AG09309 (cell line): Measurements from ENCODE around the gene TRPV4.

Experiments
- DNase-seq: peaks from one replicate; pipeline ENCODE4 v3.0.0-alpha.2; 2010; ENCODE audit warnings: low read depth
- H3K4me3 ChIP-seq: 2 replicates; pipeline ENCODE4 v1.5.1; 2011; ENCODE audit warnings: mild to moderate bottlenecking, low read depth, low read length, moderate library complexity; ENCODE audit not compliant: control insufficient read depth
- TF ChIP-seq, protein P1 (sequence below): IDR thresholded peaks from 2 replicates; pipeline ENCODE4 v1.5.1; 2011; ENCODE audit warnings: mild to moderate bottlenecking, low read depth, low read length, inconsistent platforms; ENCODE audit not compliant: insufficient read depth, control insufficient read depth; ENCODE audit errors: missing control alignments

TRPV4 gene

DNA sequence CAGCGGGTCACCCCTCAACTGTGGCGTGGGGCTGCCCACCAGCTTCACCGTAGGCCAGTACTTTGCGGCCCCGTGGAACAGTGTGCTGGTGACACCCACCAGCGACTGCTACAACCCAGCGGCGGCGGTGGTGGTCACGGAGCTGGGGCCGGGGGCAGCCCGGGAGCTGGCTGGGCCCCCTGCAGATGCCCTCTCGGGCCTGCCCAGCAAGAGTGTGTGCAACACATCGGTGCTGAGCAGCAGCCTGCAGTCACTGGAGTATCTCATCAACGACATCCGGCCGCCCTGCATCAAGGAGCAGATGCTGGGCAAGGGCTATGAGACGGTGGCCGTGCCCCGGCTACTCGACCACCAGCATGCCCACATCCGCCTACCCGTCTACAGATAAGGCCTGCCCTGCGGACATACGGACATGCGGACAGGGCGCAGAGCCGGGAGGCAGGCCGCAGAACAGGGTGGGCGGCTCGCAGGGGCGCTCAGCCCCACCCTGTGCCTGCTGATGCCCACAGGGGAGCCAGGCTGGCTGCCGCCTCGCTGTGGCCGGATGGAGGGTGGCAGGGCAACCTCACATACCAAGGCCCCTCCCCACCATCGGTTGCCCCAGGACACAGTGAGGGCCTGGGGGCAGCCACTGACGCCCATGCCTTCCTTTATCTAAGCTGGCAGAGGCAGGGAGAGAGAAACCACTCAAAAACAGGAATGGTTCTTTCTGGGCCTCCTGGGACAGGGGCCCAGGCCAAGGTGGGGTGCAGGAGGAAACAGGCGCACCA, 64.1 kb downstream of the TRPV4 start:
- H3K4me3 ChIP-seq = no peak overlapping the region
- no peak for DNase-seq
- TF ChIP-seq, protein P1, sequence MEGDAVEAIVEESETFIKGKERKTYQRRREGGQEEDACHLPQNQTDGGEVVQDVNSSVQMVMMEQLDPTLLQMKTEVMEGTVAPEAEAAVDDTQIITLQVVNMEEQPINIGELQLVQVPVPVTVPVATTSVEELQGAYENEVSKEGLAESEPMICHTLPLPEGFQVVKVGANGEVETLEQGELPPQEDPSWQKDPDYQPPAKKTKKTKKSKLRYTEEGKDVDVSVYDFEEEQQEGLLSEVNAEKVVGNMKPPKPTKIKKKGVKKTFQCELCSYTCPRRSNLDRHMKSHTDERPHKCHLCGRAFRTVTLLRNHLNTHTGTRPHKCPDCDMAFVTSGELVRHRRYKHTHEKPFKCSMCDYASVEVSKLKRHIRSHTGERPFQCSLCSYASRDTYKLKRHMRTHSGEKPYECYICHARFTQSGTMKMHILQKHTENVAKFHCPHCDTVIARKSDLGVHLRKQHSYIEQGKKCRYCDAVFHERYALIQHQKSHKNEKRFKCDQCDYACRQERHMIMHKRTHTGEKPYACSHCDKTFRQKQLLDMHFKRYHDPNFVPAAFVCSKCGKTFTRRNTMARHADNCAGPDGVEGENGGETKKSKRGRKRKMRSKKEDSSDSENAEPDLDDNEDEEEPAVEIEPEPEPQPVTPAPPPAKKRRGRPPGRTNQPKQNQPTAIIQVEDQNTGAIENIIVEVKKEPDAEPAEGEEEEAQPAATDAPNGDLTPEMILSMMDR = no peak

DNA sequence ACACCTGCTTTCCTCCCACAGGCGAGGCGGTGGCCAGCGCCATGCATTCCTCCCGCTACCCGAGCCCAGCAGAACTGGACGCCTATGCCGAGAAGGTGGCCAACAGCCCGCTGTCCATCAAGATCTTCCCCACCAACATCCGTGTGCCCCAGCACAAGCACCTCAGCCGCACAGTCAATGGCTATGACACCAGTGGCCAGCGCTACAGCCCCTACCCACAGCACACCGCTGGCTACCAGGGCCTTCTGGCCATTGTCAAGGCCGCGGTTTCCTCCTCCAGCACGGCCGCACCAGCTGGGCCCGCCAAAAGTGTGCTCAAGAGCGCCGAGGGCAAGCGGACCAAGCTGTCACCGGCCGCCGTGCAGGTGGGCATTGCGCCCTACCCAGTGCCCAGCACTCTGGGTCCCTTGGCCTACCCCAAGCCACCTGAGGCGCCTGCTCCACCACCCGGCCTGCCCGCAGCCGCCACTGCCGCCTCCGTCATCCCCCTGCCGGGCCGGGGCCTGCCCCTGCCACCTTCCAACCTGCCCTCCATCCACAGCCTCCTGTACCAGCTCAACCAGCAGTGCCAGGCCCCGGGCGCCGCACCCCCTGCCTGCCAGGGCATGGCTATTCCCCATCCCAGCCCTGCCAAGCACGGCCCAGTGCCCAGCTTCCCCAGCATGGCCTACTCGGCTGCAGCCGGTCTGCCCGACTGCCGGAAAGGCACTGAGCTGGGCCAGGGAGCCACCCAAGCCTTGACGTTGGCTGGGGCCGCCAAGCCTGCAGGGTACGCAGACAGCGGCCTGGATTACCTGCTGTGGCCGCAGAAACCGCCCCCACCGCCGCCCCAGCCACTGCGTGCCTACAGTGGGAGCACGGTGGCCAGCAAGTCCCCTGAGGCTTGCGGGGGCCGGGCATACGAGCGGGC, 65.0 kb downstream of the TRPV4 start:
- no peak for DNase-seq
- TF ChIP-seq, protein P1 = no peak
- no peak overlapping the region for H3K4me3 ChIP-seq

DNA sequence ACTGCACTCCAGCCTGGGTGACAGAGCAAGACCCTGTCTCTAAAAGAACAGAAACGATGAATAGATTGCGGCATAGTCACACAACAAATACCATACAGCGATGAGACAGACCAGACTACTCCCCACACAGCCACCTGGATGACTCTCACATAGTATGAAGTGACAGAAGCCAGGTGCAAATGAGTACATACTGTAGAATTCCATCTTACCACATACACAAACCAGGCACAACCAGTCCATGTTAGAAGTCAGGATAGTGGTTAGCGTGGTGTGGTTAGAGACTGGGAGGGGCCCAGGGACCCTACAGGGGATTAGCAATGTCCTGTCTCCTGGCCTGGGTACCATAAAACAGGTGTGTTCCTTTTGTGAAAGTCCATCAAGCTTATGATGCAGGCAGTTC, 65.7 kb downstream of the TRPV4 start:
- no peak for DNase-seq
- TF ChIP-seq, protein P1 = no peak
- no peak overlapping the region for H3K4me3 ChIP-seq

DNA sequence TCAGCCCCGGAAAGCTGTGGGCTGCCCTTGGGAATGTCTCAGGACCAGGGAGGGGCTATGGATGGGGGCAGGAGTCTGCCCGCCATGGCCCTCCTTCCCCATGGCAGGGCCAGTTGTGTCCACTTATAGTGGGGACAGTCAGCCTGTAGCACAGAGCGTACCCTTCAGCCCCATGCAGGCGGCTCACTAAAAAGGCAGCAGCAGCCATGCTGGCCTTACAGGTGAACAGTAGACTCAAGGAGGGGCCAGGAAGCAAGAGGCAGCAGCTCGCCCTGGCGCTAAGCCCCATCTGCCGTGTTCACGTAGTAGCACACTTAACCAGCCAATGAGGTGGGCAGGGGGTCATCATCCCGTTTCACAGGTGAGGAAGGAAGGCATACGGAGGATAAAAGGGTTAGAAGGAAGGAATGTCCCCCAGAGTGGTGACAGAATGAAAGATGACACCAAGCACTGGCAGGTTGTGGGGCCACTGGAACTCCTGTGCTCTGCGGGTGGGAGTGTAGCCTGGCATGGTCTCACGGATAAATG, 66.9 kb downstream of the TRPV4 start:
- no peak overlapping the region for H3K4me3 ChIP-seq
- DNase-seq = no peak
- TF ChIP-seq, protein P1 = no peak

DNA sequence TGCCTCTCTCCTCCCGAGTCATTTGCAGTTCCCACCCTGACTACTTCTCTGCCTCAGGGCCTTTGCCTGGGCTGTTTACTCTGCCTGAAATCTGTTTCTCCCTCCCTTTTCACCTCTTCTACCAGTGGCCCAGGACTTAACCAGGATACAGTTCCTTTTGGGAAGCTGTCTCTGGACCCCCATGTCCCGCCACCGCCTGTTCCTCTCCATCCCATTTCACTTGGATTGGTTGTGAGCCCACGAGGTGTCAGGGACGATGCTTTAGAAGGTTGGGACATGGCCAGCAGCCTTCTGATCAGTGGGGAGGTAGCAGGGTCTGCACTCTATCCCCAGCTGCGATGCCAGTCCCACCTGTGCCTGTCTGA, 67.8 kb downstream of the TRPV4 start:
- TF ChIP-seq, protein P1 = no peak
- DNase-seq = no peak
- H3K4me3 ChIP-seq = no peak overlapping the region

DNA sequence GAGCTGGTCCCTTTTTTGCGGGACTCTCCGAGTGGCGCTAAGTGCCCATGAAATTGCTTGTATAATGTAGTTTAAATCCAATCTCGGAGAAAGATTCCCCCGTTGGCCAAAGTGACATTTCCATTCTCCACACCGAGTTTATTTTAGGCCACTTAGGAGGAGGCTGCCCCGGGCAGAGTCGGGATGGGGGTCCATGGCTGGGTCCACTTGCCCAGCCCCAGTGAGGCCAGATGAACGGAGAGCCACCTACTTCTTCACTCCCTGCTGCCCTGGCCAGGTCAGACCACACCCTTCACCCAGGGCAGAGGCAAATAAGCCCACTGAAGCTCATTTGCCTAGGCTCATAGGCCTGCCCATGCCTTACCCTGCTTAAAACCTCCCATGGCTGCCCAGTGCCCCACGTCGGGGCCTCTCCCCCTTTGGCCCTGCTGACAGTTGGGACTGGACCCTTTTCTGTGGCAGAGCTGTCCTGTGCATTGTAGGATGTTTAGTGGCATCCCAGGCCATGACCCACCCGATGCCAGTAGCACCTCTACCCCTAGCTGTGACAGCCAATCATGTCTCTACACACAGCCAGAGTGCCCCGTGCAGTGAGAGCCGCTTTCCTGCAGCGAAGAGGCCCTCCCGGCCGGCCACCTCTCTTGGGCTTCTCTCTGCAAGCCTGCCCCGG, 68.3 kb downstream of the TRPV4 start:
- H3K4me3 ChIP-seq = no peak overlapping the region
- no peak for DNase-seq
- TF ChIP-seq, protein P1 = no peak
